ENCODE measurements around the gene DAB2IP.
"Not testable (repeated sequence)": the region's sequence is repeated elsewhere in the genome, so short reads cannot be mapped to it uniquely, and the experiment has no call there.

DAB2IP gene

GRCh38 chr9:121776739-121777637 lies 125.6 kb downstream of the DAB2IP start:
- no peak for DNase-seq (ENCODE audit: low read depth)

- DNase-seq (ENCODE audit: low read depth), result no peak
Observed at GRCh38 chr9:121778252-121779225, 127.1 kb downstream of the DAB2IP start.

- no peak for DNase-seq (ENCODE audit: low read depth)
Observed at GRCh38 chr9:121779381-121780117, 128.1 kb downstream of the DAB2IP start.

- no peak for DNase-seq (ENCODE audit: low read depth)
Observed at GRCh38 chr9:121780177-121781040, 129.0 kb downstream of the DAB2IP start.

GRCh38 chr9:121781145-121781548 lies 129.7 kb downstream of the DAB2IP start:
- no peak for DNase-seq (ENCODE audit: low read depth)

- DNase-seq (ENCODE audit: low read depth), result no peak
Observed at GRCh38 chr9:121781701-121782464, 130.4 kb downstream of the DAB2IP start.

- no peak for DNase-seq (ENCODE audit: low read depth)
Observed at GRCh38 chr9:121782514-121783110, 131.2 kb downstream of the DAB2IP start.

- DNase-seq (ENCODE audit: low read depth), result no peak
Observed at GRCh38 chr9:121783111-121783510, 131.7 kb downstream of the DAB2IP start.

GRCh38 chr9:121783521-121784507 lies 132.4 kb downstream of the DAB2IP start:
- no peak for DNase-seq (ENCODE audit: low read depth)

GRCh38 chr9:121784731-121785411 lies 133.4 kb downstream of the DAB2IP start:
- no peak for DNase-seq (ENCODE audit: low read depth)

- DNase-seq (ENCODE audit: low read depth), result no peak
Observed at GRCh38 chr9:121785673-121786542, 134.5 kb downstream of the DAB2IP start.

- DNase-seq (ENCODE audit: low read depth), result no peak
Observed at GRCh38 chr9:121786543-121786948, 135.1 kb downstream of the DAB2IP start.

- DNase-seq (ENCODE audit: low read depth), result no peak
Observed at GRCh38 chr9:121786998-121787422, 135.6 kb downstream of the DAB2IP start.

- DNase-seq (ENCODE audit: low read depth), result no peak
Observed at GRCh38 chr9:121788686-121789366, 137.4 kb downstream of the DAB2IP start.

GRCh38 chr9:121790841-121791240 lies 139.4 kb downstream of the DAB2IP start:
- no peak for DNase-seq (ENCODE audit: low read depth)

GRCh38 chr9:121792476-121792875 lies 141.0 kb downstream of the DAB2IP start:
- DNase-seq (ENCODE audit: low read depth), result not testable (repeated sequence)

All from HS-27A (cell line).